Gastrocnemius medialis (tissue), 4 donors: Measurements from ENCODE around the gene C10orf71. TPM values are rescaled to one million over a fixed set of nuclear protein-coding genes. Genes with fewer than 3 reads are reported as not detected.

Experiments
- ATAC-seq, 2 donors: fragments of 150-250 bp; one replicate each; pipeline ENCODE4 v1.9.1; 2016
- DNase-seq, 2 donors: peaks; one replicate each; pipeline ENCODE4 v3.0.0-alpha.2; 2019
- H3K27ac ChIP-seq, 4 donors: fragments of 200-600 bp; sonication (generic); 1 replicate in 1 of 4; 2 replicates in 3 of 4; pipeline ENCODE4 v1.5.1; 2016 to 2018; ENCODE audit warnings: mild to moderate bottlenecking in 2 of 4, moderate library complexity in 1 of 4
- H3K27me3 ChIP-seq, 3 donors: fragments of 200-600 bp; sonication (generic) in 2 of 3; 1 replicate in 1 of 3; 2 replicates in 2 of 3; pipeline versions ENCODE4 v1.5.1 to v1.6.0; 2016 to 2019; ENCODE audit warnings: mild to moderate bottlenecking in 1 of 3, moderate library complexity in 1 of 3
- H3K36me3 ChIP-seq, 2 donors: fragments of 200-600 bp; sonication (generic) in 1 of 2; one replicate each; pipeline ENCODE4 v1.5.1; 2017 to 2018
- H3K4me1 ChIP-seq, 2 donors: fragments of 200-600 bp; sonication (generic) in 1 of 2; one replicate each; pipeline ENCODE4 v1.5.1; 2016 to 2017; ENCODE audit warnings: mild to moderate bottlenecking in 2 of 2
- H3K4me3 ChIP-seq, 4 donors: fragments of 200-600 bp; sonication (generic) in 3 of 4; 1 replicate in 1 of 4; 2 replicates in 3 of 4; pipeline ENCODE4 v1.5.1; 2016 to 2019; ENCODE audit warnings: mild to moderate bottlenecking in 2 of 4
- H3K9me3 ChIP-seq, 3 donors: fragments of 200-600 bp; sonication (generic) in 2 of 3; 1 replicate in 1 of 3; 2 replicates in 2 of 3; pipeline ENCODE4 v1.5.1; 2016 to 2019
- POLR2A ChIP-seq, 2 donors: fragments of 450-650 bp; IDR thresholded peaks; one replicate each; pipeline ENCODE4 v1.6.1; 2017; ENCODE audit warnings: antibody characterized with exemption in 2 of 2, mild to moderate bottlenecking in 2 of 2, moderate library complexity in 2 of 2
- in situ Hi-C, 4 donors: fragments of 200-750 bp; cut with MboI; loops; one replicate each; pipeline versions ENCODE4 v1.15.0 to v1.8.0; 2017; ENCODE audit warnings: low sequenced_read_pairs in 4 of 4
- intact Hi-C: fragments of 100-400 bp; cut with DNase I; formaldehyde crosslinking; loops from one replicate; pipeline ENCODE4 v1.15.1; 2023; ENCODE audit warnings: low total_unique reads
- total RNA-seq, 4 donors: library from RNA; depleted of rRNA; stranded (reverse); fragments of >200 nt; gene quantifications; one replicate each; pipeline versions ENCODE4 v1.1.0 to v1.2.3, GENCODE V29; 2016
- TF ChIP-seq, protein P1 (sequence below), 5 experiments: fragments of 450-650 bp in 3 of 5; fragments of 200-600 bp in 2 of 5; sonication (generic) in 2 of 5; IDR thresholded peaks in 4 of 5; conservative IDR thresholded peaks in 1 of 5; 1 replicate in 4 of 5; 2 replicates in 1 of 5; pipeline ENCODE4 v1.5.1; 2016 to 2019; ENCODE audit warnings: antibody characterized with exemption in 5 of 5, mild to moderate bottlenecking in 3 of 5, moderate library complexity in 3 of 5

The C10orf71 gene
- total RNA-seq, 4 donors from 2014 or later: 26.5 to 208 (median 69.6) TPM

DNA sequence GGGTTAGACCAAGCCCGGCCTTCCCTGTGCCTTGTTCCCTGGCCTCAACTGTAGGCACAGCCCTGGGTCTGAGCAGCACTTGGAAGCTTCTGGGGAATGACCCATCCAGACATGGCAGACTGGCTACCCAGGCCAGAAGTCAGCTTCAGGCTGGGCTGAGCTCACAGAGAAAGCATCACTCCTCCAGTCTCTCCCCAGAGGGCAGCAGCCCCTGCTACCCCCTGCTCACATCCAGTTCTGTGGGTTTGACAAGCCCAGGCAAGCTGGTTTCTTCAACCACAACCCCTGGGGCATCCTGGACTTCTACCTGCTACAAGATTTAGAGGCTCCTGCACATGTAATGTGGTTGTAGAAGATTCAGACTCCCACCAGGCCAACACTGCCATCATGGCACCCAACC, 9.0 kb downstream of the C10orf71 start:
- ATAC-seq (no peak), DNase-seq (no peak)
- in situ Hi-C loops (no loop called here), intact Hi-C loops (no loop called here)
- Histone ChIP-seq H3K27ac (peak overlapping the region; percentile 95 to 100 (median 96)), H3K36me3 (peaks cover 0 to 11% of the 10 kb centered on the region in 2 donors), H3K4me3 (no peak overlapping the region), H3K4me1 (peaks cover 43 to 63% of the 10 kb centered on the region in 2 donors), H3K27me3 (no peaks in the 10 kb centered on the region), H3K9me3 (no peaks in the 10 kb centered on the region)
- TF ChIP-seq, protein P1, sequence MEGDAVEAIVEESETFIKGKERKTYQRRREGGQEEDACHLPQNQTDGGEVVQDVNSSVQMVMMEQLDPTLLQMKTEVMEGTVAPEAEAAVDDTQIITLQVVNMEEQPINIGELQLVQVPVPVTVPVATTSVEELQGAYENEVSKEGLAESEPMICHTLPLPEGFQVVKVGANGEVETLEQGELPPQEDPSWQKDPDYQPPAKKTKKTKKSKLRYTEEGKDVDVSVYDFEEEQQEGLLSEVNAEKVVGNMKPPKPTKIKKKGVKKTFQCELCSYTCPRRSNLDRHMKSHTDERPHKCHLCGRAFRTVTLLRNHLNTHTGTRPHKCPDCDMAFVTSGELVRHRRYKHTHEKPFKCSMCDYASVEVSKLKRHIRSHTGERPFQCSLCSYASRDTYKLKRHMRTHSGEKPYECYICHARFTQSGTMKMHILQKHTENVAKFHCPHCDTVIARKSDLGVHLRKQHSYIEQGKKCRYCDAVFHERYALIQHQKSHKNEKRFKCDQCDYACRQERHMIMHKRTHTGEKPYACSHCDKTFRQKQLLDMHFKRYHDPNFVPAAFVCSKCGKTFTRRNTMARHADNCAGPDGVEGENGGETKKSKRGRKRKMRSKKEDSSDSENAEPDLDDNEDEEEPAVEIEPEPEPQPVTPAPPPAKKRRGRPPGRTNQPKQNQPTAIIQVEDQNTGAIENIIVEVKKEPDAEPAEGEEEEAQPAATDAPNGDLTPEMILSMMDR (IDR thresholded peaks at IDR 0.05 in 4 of 5, conservative IDR thresholded peaks at IDR 0.05 in 1 of 5): no peak
- TF ChIP-seq POLR2A (IDR thresholded peaks at IDR 0.05): no peak

GRCh38 chr10:49308881-49309280, 9.9 kb downstream of the C10orf71 start:
- Histone ChIP-seq H3K27me3 (no peaks in the 10 kb centered on the region), H3K4me1 (peaks cover 43 to 63% of the 10 kb centered on the region in 2 donors), H3K36me3 (peaks cover 0 to 11% of the 10 kb centered on the region in 2 donors), H3K27ac (peak overlapping the region; percentile 95 to 100 (median 96)), H3K4me3 (no peak overlapping the region), H3K9me3 (no peaks in the 10 kb centered on the region)
- in situ Hi-C loops (no loop called here), intact Hi-C loops (no loop called here)
- DNase-seq: no peak
- ATAC-seq: no peak
- TF ChIP-seq, protein P1 (IDR thresholded peaks at IDR 0.05 in 4 of 5, conservative IDR thresholded peaks at IDR 0.05 in 1 of 5): no peak
- TF ChIP-seq POLR2A (IDR thresholded peaks at IDR 0.05): no peak

DNA sequence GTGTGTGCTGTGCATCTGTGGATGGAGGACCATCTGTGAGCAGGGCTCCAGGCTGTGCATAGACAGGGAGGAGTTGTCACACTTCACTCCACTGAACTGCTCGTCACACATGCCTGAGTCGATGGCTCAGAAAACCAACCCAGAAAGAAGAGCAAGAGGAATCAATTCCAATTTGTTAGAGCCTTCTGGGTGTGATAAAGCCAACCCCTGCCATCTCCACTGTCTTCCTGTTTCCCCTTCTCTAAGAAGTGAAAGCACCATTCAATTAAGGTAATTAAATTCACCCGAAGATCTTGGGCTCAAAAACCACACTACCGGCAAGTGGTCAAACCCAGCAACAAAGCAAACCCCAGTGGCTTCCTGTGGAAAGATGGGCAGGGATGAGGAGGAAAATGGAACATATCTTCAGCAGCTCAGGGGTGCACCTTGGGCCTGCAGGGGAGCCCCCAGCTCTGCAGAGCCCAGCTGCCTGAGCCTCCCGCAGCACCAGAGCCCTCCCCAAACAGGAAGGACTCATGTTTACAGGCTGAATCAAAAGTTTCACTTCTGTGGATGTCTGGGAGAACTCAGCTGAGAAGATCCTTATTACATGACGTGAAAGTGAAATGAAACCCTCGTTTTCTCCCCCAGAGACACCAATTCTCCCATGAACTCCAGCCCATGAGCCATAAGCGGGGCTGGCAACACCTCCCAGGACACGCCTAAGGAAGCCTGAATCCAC, 10.9 kb downstream of the C10orf71 start:
- H3K4me3 ChIP-seq: no peak overlapping the region
- H3K9me3 ChIP-seq: no peaks in the 10 kb centered on the region
- intact Hi-C loops (no loop called here), in situ Hi-C loops (no loop called here)
- H3K27ac ChIP-seq: peak overlapping the region; percentile 95 to 100 (median 96)
- TF ChIP-seq, protein P1 (IDR thresholded peaks at IDR 0.05 in 4 of 5, conservative IDR thresholded peaks at IDR 0.05 in 1 of 5): no peak
- TF ChIP-seq POLR2A (IDR thresholded peaks at IDR 0.05): peak in 1 of 2 donors; percentile 7
- peaks cover 39 to 57% of the 10 kb centered on the region in 2 donors for H3K4me1 ChIP-seq
- H3K27me3 ChIP-seq: no peaks in the 10 kb centered on the region
- no peak for DNase-seq
- peak in 1 of 2 donors; percentile 6 for ATAC-seq
- peaks cover 0 to 11% of the 10 kb centered on the region in 2 donors for H3K36me3 ChIP-seq

- ATAC-seq: peak; percentile 61 to 74
- TF ChIP-seq POLR2A (IDR thresholded peaks at IDR 0.05): no peak
- H3K9me3 ChIP-seq: no peaks in the 10 kb centered on the region
- in situ Hi-C loops: no loop called here
- peaks cover 41 to 57% of the 10 kb centered on the region in 2 donors for H3K4me1 ChIP-seq
- H3K27ac ChIP-seq: peak overlapping the region; percentile 95 to 100 (median 96)
- no peaks in the 10 kb centered on the region for H3K27me3 ChIP-seq
- no peak overlapping the region for H3K4me3 ChIP-seq
- intact Hi-C loops: no loop called here
- no peak for DNase-seq
- peaks cover 0 to 11% of the 10 kb centered on the region in 2 donors for H3K36me3 ChIP-seq
Observed at GRCh38 chr10:49310460-49310859, 11.5 kb downstream of the C10orf71 start.

GRCh38 chr10:49310901-49311554, 12.1 kb downstream of the C10orf71 start:
- H3K27me3 ChIP-seq: no peaks in the 10 kb centered on the region
- intact Hi-C loops: no loop called here

More at GRCh38 chr10:49310901-49311554, 12.1 kb downstream of the C10orf71 start:
- H3K36me3 ChIP-seq: peaks cover 0 to 12% of the 10 kb centered on the region in 2 donors
- no peak overlapping the region for H3K4me3 ChIP-seq
- peak overlapping the region; percentile 95 to 100 (median 96) for H3K27ac ChIP-seq
- no peak for TF ChIP-seq POLR2A (IDR thresholded peaks at IDR 0.05)
- TF ChIP-seq, protein P1 (IDR thresholded peaks at IDR 0.05 in 4 of 5, conservative IDR thresholded peaks at IDR 0.05 in 1 of 5): no peak
- ATAC-seq: no peak
- no peak for DNase-seq
- no peaks in the 10 kb centered on the region for H3K9me3 ChIP-seq
- H3K4me1 ChIP-seq: peaks cover 36 to 51% of the 10 kb centered on the region in 2 donors
- in situ Hi-C loops: no loop called here
